ENCODE data around the gene FOXE1. TPM values are rescaled to one million over a fixed set of nuclear protein-coding genes. Genes with fewer than 3 reads are reported as not detected.

Gene FOXE1
- 0.24 TPM for total RNA-seq
- 4.4 TPM for polyA plus RNA-seq
- long read RNA-seq, donor 1, result 0 reads
- long read RNA-seq, donor 2, result 0 reads
- long read RNA-seq, donor 3, result 0 reads
- long read RNA-seq, donor 4, partial matches to known transcripts, result 0 of 1 reads
- long read RNA-seq, donor 4, other reads (novel, unspliced or antisense), result 0 of 1 reads
- long read RNA-seq, donor 5, result 0 reads
- long read RNA-seq, donor 6, result 0 reads
- long read RNA-seq, donor 7, result 0 reads
- long read RNA-seq, donor 8, result 0 reads
- long read RNA-seq, donor 9, result 0 reads
- long read RNA-seq, donor 10, partial matches to known transcripts, result 0 of 2 reads
- long read RNA-seq, donor 10, other reads (novel, unspliced or antisense), result 0 of 2 reads

DNA sequence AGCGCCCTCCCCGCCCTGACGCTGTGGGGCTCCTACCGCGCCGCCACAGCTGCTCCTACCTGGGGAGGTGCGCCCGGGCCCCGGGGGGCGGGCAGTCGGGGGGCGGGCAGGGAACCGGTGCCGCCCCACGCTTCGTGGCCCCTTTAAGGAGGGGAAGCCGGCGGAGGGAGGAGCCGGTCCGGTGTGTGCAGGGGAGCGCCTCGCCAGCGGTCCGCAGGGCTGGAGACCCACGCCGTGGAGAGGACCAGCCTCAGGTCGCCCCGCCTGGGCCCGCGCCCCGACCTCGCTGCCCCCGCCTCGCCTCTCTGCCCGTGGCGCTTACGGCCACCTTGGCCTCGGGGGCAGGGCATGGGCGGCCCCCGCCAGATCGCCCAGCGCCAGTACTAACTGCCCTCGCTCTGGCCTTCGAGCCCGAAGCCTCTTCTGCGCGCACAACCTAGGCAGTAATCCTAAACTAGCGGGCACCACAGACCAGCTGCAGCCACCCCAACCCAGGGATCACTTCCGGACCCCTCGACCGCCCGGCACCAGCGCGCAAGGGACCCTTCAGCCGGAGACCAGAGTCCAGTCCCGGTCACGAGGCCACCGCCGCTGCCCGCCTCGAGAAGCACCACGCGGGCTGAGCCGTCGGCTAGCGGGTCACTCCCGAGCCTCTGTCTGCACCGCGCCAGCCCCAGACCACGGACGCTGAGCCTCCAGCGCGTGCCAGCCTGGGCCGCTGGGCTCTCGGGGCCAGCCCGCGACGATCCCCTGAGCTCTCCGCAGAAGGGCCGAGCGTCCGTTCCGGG lies at the start of gene FOXE1:
Gene FOXE1, plus strand, starts transcription at position 171 of the 788 bp plus-strand sequence. CDS start 689 bp downstream, outside the sequence.
- H3K9me3 ChIP-seq (ENCODE audit: control insufficient read depth in 2 of 2, insufficient read depth in 1 of 2, low read length in 1 of 2), result peaks cover 0 to 2% of the 10 kb centered on the region in 2 donors
- peaks cover 7 to 8% of the 10 kb centered on the region in 2 donors for H3K4me1 ChIP-seq (ENCODE audit: control insufficient read depth in 2 of 2, insufficient read depth in 2 of 2, low read length in 2 of 2)
- no peak for DNase-seq (ENCODE audit: low read depth in 6 of 9, low spot score in 9 of 9)
- peaks cover 91 to 100% of the 10 kb centered on the region in 2 donors for H3K27me3 ChIP-seq (ENCODE audit: control insufficient read depth in 2 of 2, insufficient read depth in 1 of 2, low read length in 1 of 2)
- H3K4me3 ChIP-seq (ENCODE audit: low read length in 2 of 2), result peak within 1 kb of the TSS in 1 of 2 donors; percentile 53
- 2% methylated on average over 83 of the region's 83 CpGs for WGBS
- no peaks in the 10 kb centered on the region for H3K36me3 ChIP-seq (ENCODE audit: control insufficient read depth in 2 of 2, insufficient read depth in 2 of 2, low read length in 1 of 2)
- peak within 1 kb of the TSS in 1 of 2 donors; percentile 60 for H3K27ac ChIP-seq (ENCODE audit: low read depth in 1 of 2, low read length in 1 of 2)

GRCh38 chr9:97804059-97804365 lies 49.0 kb upstream of the FOXE1 start:
- DNase-seq (ENCODE audit: low read depth in 6 of 9, low spot score in 9 of 9), result no peak
- H3K4me1 ChIP-seq (ENCODE audit: control insufficient read depth in 2 of 2, insufficient read depth in 2 of 2, low read length in 2 of 2), result peaks cover 3 to 4% of the 10 kb centered on the region in 2 donors
- H3K36me3 ChIP-seq (ENCODE audit: control insufficient read depth in 2 of 2, insufficient read depth in 2 of 2, low read length in 1 of 2), result no peaks in the 10 kb centered on the region
- peak overlapping the region in 1 of 2 donors; percentile 33 for H3K4me3 ChIP-seq (ENCODE audit: low read length in 2 of 2)
- H3K27me3 ChIP-seq (ENCODE audit: control insufficient read depth in 2 of 2, insufficient read depth in 1 of 2, low read length in 1 of 2), result peaks cover 9 to 46% of the 10 kb centered on the region in 2 donors
- H3K9me3 ChIP-seq (ENCODE audit: control insufficient read depth in 2 of 2, insufficient read depth in 1 of 2, low read length in 1 of 2), result peaks cover 0 to 7% of the 10 kb centered on the region in 2 donors
- no peak overlapping the region for H3K27ac ChIP-seq (ENCODE audit: low read depth in 1 of 2, low read length in 1 of 2)
- WGBS, result 81% methylated on average over 5 of the region's 5 CpGs

- peaks cover 9 to 47% of the 10 kb centered on the region in 2 donors for H3K27me3 ChIP-seq (ENCODE audit: control insufficient read depth in 2 of 2, insufficient read depth in 1 of 2, low read length in 1 of 2)
- DNase-seq (ENCODE audit: low read depth in 6 of 9, low spot score in 9 of 9), result no peak
- no peak overlapping the region for H3K27ac ChIP-seq (ENCODE audit: low read depth in 1 of 2, low read length in 1 of 2)
- peaks cover 0 to 7% of the 10 kb centered on the region in 2 donors for H3K9me3 ChIP-seq (ENCODE audit: control insufficient read depth in 2 of 2, insufficient read depth in 1 of 2, low read length in 1 of 2)
- H3K4me3 ChIP-seq (ENCODE audit: low read length in 2 of 2), result no peak overlapping the region
- H3K4me1 ChIP-seq (ENCODE audit: control insufficient read depth in 2 of 2, insufficient read depth in 2 of 2, low read length in 2 of 2), result peaks cover 3 to 4% of the 10 kb centered on the region in 2 donors
- WGBS, result 77% methylated on average over 2 of the region's 2 CpGs
- no peaks in the 10 kb centered on the region for H3K36me3 ChIP-seq (ENCODE audit: control insufficient read depth in 2 of 2, insufficient read depth in 2 of 2, low read length in 1 of 2)
These were observed 46.3 kb upstream of the FOXE1 start for GRCh38 chr9:97806721-97807120.

- Histone ChIP-seq H3K9me3 (ENCODE audit: control insufficient read depth in 2 of 2, insufficient read depth in 1 of 2, low read length in 1 of 2) (peaks cover 0 to 7% of the 10 kb centered on the region in 2 donors), H3K4me3 (ENCODE audit: low read length in 2 of 2) (no peak overlapping the region), H3K27ac (ENCODE audit: low read depth in 1 of 2, low read length in 1 of 2) (no peak overlapping the region), H3K36me3 (ENCODE audit: control insufficient read depth in 2 of 2, insufficient read depth in 2 of 2, low read length in 1 of 2) (no peaks in the 10 kb centered on the region), H3K27me3 (ENCODE audit: control insufficient read depth in 2 of 2, insufficient read depth in 1 of 2, low read length in 1 of 2) (peaks cover 9 to 39% of the 10 kb centered on the region in 2 donors), H3K4me1 (ENCODE audit: control insufficient read depth in 2 of 2, insufficient read depth in 2 of 2, low read length in 2 of 2) (peaks cover 3 to 4% of the 10 kb centered on the region in 2 donors)
- no peak for DNase-seq (ENCODE audit: low read depth in 6 of 9, low spot score in 9 of 9)
- 81% methylated on average over 2 of the region's 2 CpGs for WGBS
These were observed 45.3 kb upstream of the FOXE1 start for GRCh38 chr9:97807681-97808080.

- Histone ChIP-seq H3K27me3 (ENCODE audit: control insufficient read depth in 2 of 2, insufficient read depth in 1 of 2, low read length in 1 of 2) (peaks cover 9 to 34% of the 10 kb centered on the region in 2 donors), H3K36me3 (ENCODE audit: control insufficient read depth in 2 of 2, insufficient read depth in 2 of 2, low read length in 1 of 2) (no peaks in the 10 kb centered on the region), H3K27ac (ENCODE audit: low read depth in 1 of 2, low read length in 1 of 2) (no peak overlapping the region), H3K4me1 (ENCODE audit: control insufficient read depth in 2 of 2, insufficient read depth in 2 of 2, low read length in 2 of 2) (peaks cover 0 to 4% of the 10 kb centered on the region in 2 donors), H3K9me3 (ENCODE audit: control insufficient read depth in 2 of 2, insufficient read depth in 1 of 2, low read length in 1 of 2) (peaks cover 0 to 7% of the 10 kb centered on the region in 2 donors), H3K4me3 (ENCODE audit: low read length in 2 of 2) (no peak overlapping the region)
- 88% methylated on average over 5 of the region's 5 CpGs for WGBS
- DNase-seq (ENCODE audit: low read depth in 6 of 9, low spot score in 9 of 9), result no peak
These were observed 44.6 kb upstream of the FOXE1 start for GRCh38 chr9:97808415-97808814.

DNA sequence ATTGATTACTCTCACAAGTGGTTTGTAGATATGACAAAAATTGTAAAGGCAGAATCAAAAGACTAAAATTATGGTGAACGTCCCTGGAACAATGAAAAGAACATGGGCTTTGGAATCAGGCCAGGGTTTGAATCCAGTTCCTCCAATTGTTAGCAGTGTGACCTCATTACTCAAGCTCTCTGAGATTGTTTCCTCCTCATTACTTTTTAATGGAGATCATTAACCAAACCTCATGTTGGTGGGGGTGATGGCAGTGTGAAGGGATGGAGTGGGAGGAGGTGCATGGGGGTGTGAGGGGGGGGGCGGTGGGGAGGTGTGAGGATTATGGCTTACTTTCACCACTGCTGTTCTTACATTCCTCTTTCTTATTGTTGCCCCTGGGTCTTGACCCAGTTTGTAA lies 44.1 kb upstream of the FOXE1 start:
- Histone ChIP-seq H3K4me3 (ENCODE audit: low read length in 2 of 2) (no peak overlapping the region), H3K27me3 (ENCODE audit: control insufficient read depth in 2 of 2, insufficient read depth in 1 of 2, low read length in 1 of 2) (peaks cover 9 to 28% of the 10 kb centered on the region in 2 donors), H3K36me3 (ENCODE audit: control insufficient read depth in 2 of 2, insufficient read depth in 2 of 2, low read length in 1 of 2) (no peaks in the 10 kb centered on the region), H3K4me1 (ENCODE audit: control insufficient read depth in 2 of 2, insufficient read depth in 2 of 2, low read length in 2 of 2) (peaks cover 0 to under 1% of the 10 kb centered on the region in 2 donors), H3K9me3 (ENCODE audit: control insufficient read depth in 2 of 2, insufficient read depth in 1 of 2, low read length in 1 of 2) (peaks cover 0 to 5% of the 10 kb centered on the region in 2 donors), H3K27ac (ENCODE audit: low read depth in 1 of 2, low read length in 1 of 2) (no peak overlapping the region)
- 85% methylated on average over 2 of the region's 2 CpGs for WGBS
- no peak for DNase-seq (ENCODE audit: low read depth in 6 of 9, low spot score in 9 of 9)

GRCh38 chr9:97809666-97810344 lies 43.2 kb upstream of the FOXE1 start:
- WGBS, result 88% methylated on average over 5 of the region's 5 CpGs

DNA sequence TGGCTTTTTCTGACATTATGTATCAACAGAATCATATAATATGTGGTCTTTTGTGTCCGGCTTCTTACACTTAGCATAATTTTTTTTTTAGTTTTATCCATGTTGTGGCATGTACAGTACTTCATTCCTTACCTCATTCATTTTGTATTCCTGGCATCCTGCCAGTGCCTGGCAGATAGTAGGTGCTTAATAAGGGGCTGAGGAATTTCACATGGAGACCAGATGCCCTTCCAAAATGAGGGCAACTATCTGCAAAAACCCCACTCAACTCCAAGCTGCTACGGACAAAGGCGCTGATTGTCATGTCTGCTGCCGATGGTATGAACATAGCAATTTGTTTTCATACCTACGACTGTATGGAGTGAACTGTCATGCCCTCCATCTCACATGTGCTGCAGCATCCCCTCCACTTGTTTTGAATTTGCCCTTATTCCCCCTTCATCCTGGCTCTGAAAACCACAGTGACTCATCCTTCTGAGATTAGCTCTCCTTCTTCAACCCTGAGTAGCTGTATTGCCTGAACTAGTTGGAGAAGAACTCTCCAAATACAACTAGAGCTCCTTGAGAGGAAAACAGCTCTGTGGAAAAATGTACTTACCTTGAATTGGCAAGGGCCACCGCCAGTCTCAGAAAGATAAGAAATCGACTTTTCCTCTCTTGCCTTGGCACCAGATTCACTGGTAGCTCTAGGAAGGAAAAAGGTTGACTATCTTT lies 41.3 kb upstream of the FOXE1 start:
- H3K9me3 ChIP-seq (ENCODE audit: control insufficient read depth in 2 of 2, insufficient read depth in 1 of 2, low read length in 1 of 2), result no peaks in the 10 kb centered on the region
- DNase-seq (ENCODE audit: low read depth in 6 of 9, low spot score in 9 of 9), result no peak
- 92% methylated on average over 7 of the region's 7 CpGs for WGBS
- peaks cover 2 to 9% of the 10 kb centered on the region in 2 donors for H3K27me3 ChIP-seq (ENCODE audit: control insufficient read depth in 2 of 2, insufficient read depth in 1 of 2, low read length in 1 of 2)
- no peaks in the 10 kb centered on the region for H3K36me3 ChIP-seq (ENCODE audit: control insufficient read depth in 2 of 2, insufficient read depth in 2 of 2, low read length in 1 of 2)
- H3K4me3 ChIP-seq (ENCODE audit: low read length in 2 of 2), result no peak overlapping the region
- no peaks in the 10 kb centered on the region for H3K4me1 ChIP-seq (ENCODE audit: control insufficient read depth in 2 of 2, insufficient read depth in 2 of 2, low read length in 2 of 2)
- H3K27ac ChIP-seq (ENCODE audit: low read depth in 1 of 2, low read length in 1 of 2), result no peak overlapping the region

More at GRCh38 chr9:97809666-97810344, 43.2 kb upstream of the FOXE1 start:
- no peak for DNase-seq (ENCODE audit: low read depth in 6 of 9, low spot score in 9 of 9)
- no peaks in the 10 kb centered on the region for H3K4me1 ChIP-seq (ENCODE audit: control insufficient read depth in 2 of 2, insufficient read depth in 2 of 2, low read length in 2 of 2)
- no peaks in the 10 kb centered on the region for H3K9me3 ChIP-seq (ENCODE audit: control insufficient read depth in 2 of 2, insufficient read depth in 1 of 2, low read length in 1 of 2)
- peaks cover 4 to 20% of the 10 kb centered on the region in 2 donors for H3K27me3 ChIP-seq (ENCODE audit: control insufficient read depth in 2 of 2, insufficient read depth in 1 of 2, low read length in 1 of 2)
- H3K36me3 ChIP-seq (ENCODE audit: control insufficient read depth in 2 of 2, insufficient read depth in 2 of 2, low read length in 1 of 2), result no peaks in the 10 kb centered on the region
- no peak overlapping the region for H3K4me3 ChIP-seq (ENCODE audit: low read length in 2 of 2)
- H3K27ac ChIP-seq (ENCODE audit: low read depth in 1 of 2, low read length in 1 of 2), result no peak overlapping the region

Data from thymus (tissue), 14 donors.